Measurements from ENCODE around the gene TRIM26.

The TRIM26 gene

GRCh38 chr6:30162265-30163089 is 50.7 kb downstream of the TRIM26 start:
- TF ChIP-seq, protein P1, sequence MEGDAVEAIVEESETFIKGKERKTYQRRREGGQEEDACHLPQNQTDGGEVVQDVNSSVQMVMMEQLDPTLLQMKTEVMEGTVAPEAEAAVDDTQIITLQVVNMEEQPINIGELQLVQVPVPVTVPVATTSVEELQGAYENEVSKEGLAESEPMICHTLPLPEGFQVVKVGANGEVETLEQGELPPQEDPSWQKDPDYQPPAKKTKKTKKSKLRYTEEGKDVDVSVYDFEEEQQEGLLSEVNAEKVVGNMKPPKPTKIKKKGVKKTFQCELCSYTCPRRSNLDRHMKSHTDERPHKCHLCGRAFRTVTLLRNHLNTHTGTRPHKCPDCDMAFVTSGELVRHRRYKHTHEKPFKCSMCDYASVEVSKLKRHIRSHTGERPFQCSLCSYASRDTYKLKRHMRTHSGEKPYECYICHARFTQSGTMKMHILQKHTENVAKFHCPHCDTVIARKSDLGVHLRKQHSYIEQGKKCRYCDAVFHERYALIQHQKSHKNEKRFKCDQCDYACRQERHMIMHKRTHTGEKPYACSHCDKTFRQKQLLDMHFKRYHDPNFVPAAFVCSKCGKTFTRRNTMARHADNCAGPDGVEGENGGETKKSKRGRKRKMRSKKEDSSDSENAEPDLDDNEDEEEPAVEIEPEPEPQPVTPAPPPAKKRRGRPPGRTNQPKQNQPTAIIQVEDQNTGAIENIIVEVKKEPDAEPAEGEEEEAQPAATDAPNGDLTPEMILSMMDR (IDR thresholded peaks at IDR 0.05; ENCODE audit: insufficient read depth, missing control alignments): no peak
- no peak for FAIRE-seq
- DNase-seq (ENCODE audit: insufficient read length, low spot score): no peak

DNA sequence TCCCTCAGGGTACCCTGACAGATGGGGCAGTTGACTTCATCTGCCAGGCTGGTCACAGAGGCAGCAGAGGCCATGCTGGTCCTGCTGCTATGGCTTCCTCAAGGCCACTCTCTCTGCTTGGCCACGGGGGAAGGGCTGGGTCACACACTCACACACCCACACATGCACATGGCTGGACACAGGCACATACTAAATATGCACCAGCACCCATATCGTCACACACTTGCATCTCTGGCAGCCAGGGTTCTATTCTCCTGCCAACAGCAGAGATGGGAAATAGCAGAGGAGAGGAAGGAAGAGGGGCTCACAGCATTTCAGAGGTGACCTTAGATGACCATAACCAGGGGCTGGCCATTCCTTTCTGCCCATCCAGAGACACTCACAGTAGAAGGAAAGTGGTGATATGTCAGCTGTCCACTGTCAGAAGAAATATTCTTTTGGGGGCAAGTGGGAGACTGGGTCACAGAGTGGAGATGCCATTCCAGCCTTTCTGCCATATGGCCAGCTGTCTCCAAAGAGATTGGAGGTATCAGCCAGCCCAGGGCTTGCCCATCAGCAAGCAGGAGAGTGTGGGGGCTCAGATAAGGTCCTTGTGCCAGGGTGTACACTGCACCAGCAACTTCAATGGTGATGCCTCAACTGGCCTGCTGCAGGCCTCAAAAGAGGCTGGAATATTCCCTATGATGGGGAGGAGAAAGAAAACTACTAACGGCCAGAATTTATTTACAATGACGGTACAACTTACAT is 52.2 kb downstream of the TRIM26 start, which contains the start of gene TRIM10:
Gene TRIM10, minus strand, starts transcription at position 427 of the 747 bp plus-strand sequence. Its CDS starts 353 bp downstream, at position 74.
- DNase-seq (ENCODE audit: insufficient read length, low spot score): no peak
- TF ChIP-seq, protein P1 (IDR thresholded peaks at IDR 0.05; ENCODE audit: insufficient read depth, missing control alignments): no peak
- FAIRE-seq: no peak

GRCh38 chr6:30160008-30160784 is 53.0 kb downstream of the TRIM26 start:
- DNase-seq (ENCODE audit: insufficient read length, low spot score) (no peak), FAIRE-seq (no peak)
- TF ChIP-seq, protein P1 (IDR thresholded peaks at IDR 0.05; ENCODE audit: insufficient read depth, missing control alignments): no peak

- DNase-seq (ENCODE audit: insufficient read length, low spot score) (no peak), FAIRE-seq (no peak)
- TF ChIP-seq, protein P1 (IDR thresholded peaks at IDR 0.05; ENCODE audit: insufficient read depth, missing control alignments): no peak
Observed at GRCh38 chr6:30158475-30159040, 54.6 kb downstream of the TRIM26 start.

- DNase-seq (ENCODE audit: insufficient read length, low spot score) (no peak), FAIRE-seq (no peak)
- TF ChIP-seq, protein P1 (IDR thresholded peaks at IDR 0.05; ENCODE audit: insufficient read depth, missing control alignments): no peak
Observed at GRCh38 chr6:30157999-30158398, 55.2 kb downstream of the TRIM26 start.

- FAIRE-seq (no peak), DNase-seq (ENCODE audit: insufficient read length, low spot score) (no peak)
- TF ChIP-seq, protein P1 (IDR thresholded peaks at IDR 0.05; ENCODE audit: insufficient read depth, missing control alignments): no peak
Observed at GRCh38 chr6:30157581-30157980, 55.6 kb downstream of the TRIM26 start.
